PC-3 (cell line): ENCODE data around the gene LUZP1. TPM values are rescaled to one million over a fixed set of nuclear protein-coding genes. Genes with fewer than 3 reads are reported as not detected.

Source experiments
- ATAC-seq: fragments of 200-7000 bp; cut with Tn5 transposase; 2 replicates; pipeline ENCODE4 v1.9.1; 2020; ENCODE audit warnings: mild to moderate bottlenecking, moderate library complexity
- BruUV-seq: library from RNA; stranded (reverse); fragments of 400-500 nt; replicated peaks from 2 replicates; lab custom pipeline; 2021; lab: Mats Ljungman, UMichigan
- CTCF ChIA-PET: fragments of 300-600 bp; sonication (Branson Sonifier 250); formaldehyde crosslinking; loops from one replicate; lab custom pipeline; 2022; ENCODE audit warnings: antibody characterized with exemption; lab: Charles Lee
- POLR2A ChIA-PET: fragments of 300-600 bp; sonication (Branson Sonifier 250); formaldehyde crosslinking; loops from one replicate; lab custom pipeline; 2022; ENCODE audit warnings: antibody characterized with exemption; ENCODE audit not compliant: unreplicated experiment; lab: Charles Lee
- DNase-seq: peaks from one replicate; pipeline ENCODE4 v3.0.0-alpha.2; 2015
- H2AFZ ChIP-seq: fragments of 300-600 bp; sonication (generic); 2 replicates; pipeline ENCODE4 v1.6.0; 2016; ENCODE audit warnings: antibody characterized with exemption, low read length
- H3F3A ChIP-seq: fragments of 300-600 bp; sonication (generic); one replicate; pipeline ENCODE4 v1.6.0; 2017; ENCODE audit warnings: antibody characterized with exemption, low read length, control low read depth, mild to moderate bottlenecking; ENCODE audit not compliant: unreplicated experiment
- H3K27ac ChIP-seq: fragments of 300-600 bp; sonication (generic); 2 replicates; pipeline ENCODE4 v1.5.1; 2016; ENCODE audit warnings: mild to moderate bottlenecking, low read length
- H3K27me3 ChIP-seq: fragments of 300-600 bp; sonication (generic); 2 replicates; pipeline ENCODE4 v1.6.1; 2016; ENCODE audit warnings: low read length, mixed read lengths
- H3K36me3 ChIP-seq: fragments of 300-600 bp; sonication (generic); 2 replicates; pipeline ENCODE4 v1.6.1; 2016; ENCODE audit warnings: low read depth, mixed run types, low read length, mixed read lengths
- H3K4me1 ChIP-seq: fragments of 300-600 bp; sonication (generic); 2 replicates; pipeline ENCODE4 v1.5.1; 2016; ENCODE audit warnings: low read length; ENCODE audit not compliant: insufficient read depth
- H3K4me2 ChIP-seq: fragments of 300-600 bp; sonication (generic); 2 replicates; pipeline ENCODE4 v1.6.0; 2016; ENCODE audit warnings: low read length
- H3K4me3 ChIP-seq: fragments of 300-600 bp; sonication (generic); 2 replicates; pipeline ENCODE4 v1.5.1; 2016; ENCODE audit warnings: mild to moderate bottlenecking, low read length, mixed read lengths
- H3K79me2 ChIP-seq: fragments of 300-600 bp; sonication (generic); 2 replicates; pipeline ENCODE4 v1.6.1; 2017; ENCODE audit warnings: low read length, mixed read lengths
- H3K9ac ChIP-seq: fragments of 300-600 bp; sonication (generic); 2 replicates; pipeline ENCODE4 v1.6.0; 2016; ENCODE audit warnings: mild to moderate bottlenecking, low read length
- H3K9me2 ChIP-seq: fragments of 300-600 bp; sonication (generic); replicated peaks from 2 replicates; pipeline ENCODE4 v1.6.1; 2016; ENCODE audit warnings: mixed run types, low read length, mixed read lengths
- H3K9me3 ChIP-seq: fragments of 300-600 bp; sonication (generic); 2 replicates; pipeline ENCODE4 v1.6.1; 2016; ENCODE audit warnings: low read length, mixed read lengths
- H4K20me1 ChIP-seq: fragments of 300-600 bp; sonication (generic); 2 replicates; pipeline ENCODE4 v1.6.1; 2016; ENCODE audit warnings: low read length, mixed read lengths
- EZH2 ChIP-seq: fragments of 300-600 bp; sonication (generic); IDR thresholded peaks from one replicate; pipeline ENCODE4 v1.6.1; 2017; ENCODE audit warnings: antibody characterized with exemption, mild to moderate bottlenecking, low read length; ENCODE audit not compliant: unreplicated experiment
- EZH2phosphoT487 ChIP-seq: fragments of 300-600 bp; sonication (generic); IDR thresholded peaks from 2 replicates; pipeline ENCODE4 v1.6.1; 2018; ENCODE audit warnings: mild to moderate bottlenecking, antibody characterized with exemption, low read length, borderline replicate concordance
- intact Hi-C: fragments of 100-400 bp; cut with micrococcal nuclease; formaldehyde crosslinking; loops from 2 replicates; pipeline ENCODE4 v1.9.0; 2023
- total RNA-seq: library from RNA; depleted of rRNA; stranded (reverse); fragments of >200 nt; gene quantifications from 2 replicates; pipeline ENCODE4 v1.2.3, GENCODE V29; 2014
- TF ChIP-seq, protein P1 (sequence below): fragments of 300-600 bp; sonication (generic); conservative IDR thresholded peaks from 2 replicates; pipeline ENCODE4 v1.5.1; 2017; ENCODE audit warnings: antibody characterized with exemption, low read depth, mild to moderate bottlenecking, low read length

Gene LUZP1
- total RNA-seq, 1 experiment from 2014 or later = 17.8 TPM

GRCh38 chr1:23069149-23069548 is 99.5 kb downstream of the LUZP1 start:
- POLR2A ChIA-PET = interaction anchor here (0.6 kb wide), 1 partner anchor 16 kb away, joined by 5 read pairs; no protein-coding TSS in a partner anchor
- Histone ChIP-seq H3K36me3 (peaks cover 75% of the 10 kb centered on the region), H3K4me3 (no peak overlapping the region), H3K27me3 (no peaks in the 10 kb centered on the region), H3K4me2 (no peak overlapping the region), H3F3A (no peaks in the 10 kb centered on the region), H3K9me2 (no peaks in the 10 kb centered on the region), H3K9me3 (no peaks in the 10 kb centered on the region), H4K20me1 (peaks cover 4% of the 10 kb centered on the region; the same call in 1 of the 2 replicates), H3K4me1 (peaks cover 32% of the 10 kb centered on the region), H3K27ac (no peak overlapping the region), H3K79me2 (peaks cover 6% of the 10 kb centered on the region; the same call in 1 of the 2 replicates), H3K9ac (no peak overlapping the region), H2AFZ (no peak overlapping the region)
- ATAC-seq (no peak), DNase-seq (no peak)
- TF ChIP-seq EZH2phosphoT487 (no peak), EZH2 (no peak)
- TF ChIP-seq, protein P1, sequence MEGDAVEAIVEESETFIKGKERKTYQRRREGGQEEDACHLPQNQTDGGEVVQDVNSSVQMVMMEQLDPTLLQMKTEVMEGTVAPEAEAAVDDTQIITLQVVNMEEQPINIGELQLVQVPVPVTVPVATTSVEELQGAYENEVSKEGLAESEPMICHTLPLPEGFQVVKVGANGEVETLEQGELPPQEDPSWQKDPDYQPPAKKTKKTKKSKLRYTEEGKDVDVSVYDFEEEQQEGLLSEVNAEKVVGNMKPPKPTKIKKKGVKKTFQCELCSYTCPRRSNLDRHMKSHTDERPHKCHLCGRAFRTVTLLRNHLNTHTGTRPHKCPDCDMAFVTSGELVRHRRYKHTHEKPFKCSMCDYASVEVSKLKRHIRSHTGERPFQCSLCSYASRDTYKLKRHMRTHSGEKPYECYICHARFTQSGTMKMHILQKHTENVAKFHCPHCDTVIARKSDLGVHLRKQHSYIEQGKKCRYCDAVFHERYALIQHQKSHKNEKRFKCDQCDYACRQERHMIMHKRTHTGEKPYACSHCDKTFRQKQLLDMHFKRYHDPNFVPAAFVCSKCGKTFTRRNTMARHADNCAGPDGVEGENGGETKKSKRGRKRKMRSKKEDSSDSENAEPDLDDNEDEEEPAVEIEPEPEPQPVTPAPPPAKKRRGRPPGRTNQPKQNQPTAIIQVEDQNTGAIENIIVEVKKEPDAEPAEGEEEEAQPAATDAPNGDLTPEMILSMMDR = no peak
- no TSS peak for BruUV-seq
- intact Hi-C loops = no loop called here
- CTCF ChIA-PET = no interaction called here

GRCh38 chr1:23066075-23066474 is 102.6 kb downstream of the LUZP1 start:
- POLR2A ChIA-PET = no interaction called here
- TF ChIP-seq EZH2phosphoT487 = no peak
- no peak for TF ChIP-seq EZH2
- TF ChIP-seq, protein P1 = no peak
- CTCF ChIA-PET = no interaction called here
- Histone ChIP-seq H3K9me3 (no peaks in the 10 kb centered on the region), H3K27me3 (no peaks in the 10 kb centered on the region), H2AFZ (no peak overlapping the region), H3K4me3 (no peak overlapping the region), H3K9me2 (no peaks in the 10 kb centered on the region), H3K4me1 (peaks cover 4% of the 10 kb centered on the region), H3K27ac (no peak overlapping the region), H3K36me3 (peaks cover 68% of the 10 kb centered on the region), H3K4me2 (no peak overlapping the region), H3F3A (no peaks in the 10 kb centered on the region), H4K20me1 (peaks cover 4% of the 10 kb centered on the region; the same call in 1 of the 2 replicates), H3K79me2 (peaks cover 6% of the 10 kb centered on the region; the same call in 1 of the 2 replicates), H3K9ac (no peak overlapping the region)
- intact Hi-C loops = no loop called here
- no TSS peak for BruUV-seq
- ATAC-seq = no peak
- no peak for DNase-seq

DNA sequence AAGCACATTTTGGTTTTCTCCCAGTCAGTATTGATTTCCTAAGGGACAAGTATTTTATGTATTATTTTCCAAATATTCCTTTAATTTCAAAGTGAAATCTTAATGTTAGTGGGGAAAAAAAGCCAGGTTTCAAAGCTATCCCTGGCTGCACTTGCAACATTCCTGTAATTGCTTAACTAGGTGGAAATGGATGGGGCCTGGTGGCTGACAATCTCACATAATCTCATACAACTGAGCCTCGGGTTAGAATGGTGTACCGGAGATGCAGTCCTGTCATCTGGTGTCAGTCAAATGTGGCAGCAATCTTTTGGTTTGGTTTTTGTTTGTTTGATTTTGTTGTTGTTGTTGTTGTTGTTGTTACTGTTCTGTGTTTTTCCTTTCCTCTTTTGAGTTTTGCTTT is 103.3 kb downstream of the LUZP1 start:
- Histone ChIP-seq H2AFZ (no peak overlapping the region), H3K9me2 (no peaks in the 10 kb centered on the region), H3K9me3 (no peaks in the 10 kb centered on the region), H3K4me1 (no peaks in the 10 kb centered on the region), H3K4me3 (no peak overlapping the region), H3F3A (no peaks in the 10 kb centered on the region), H4K20me1 (peaks cover 4% of the 10 kb centered on the region; the same call in 1 of the 2 replicates), H3K27ac (no peak overlapping the region), H3K9ac (no peak overlapping the region), H3K79me2 (peaks cover 6% of the 10 kb centered on the region; the same call in 1 of the 2 replicates), H3K36me3 (peaks cover 70% of the 10 kb centered on the region), H3K27me3 (no peaks in the 10 kb centered on the region), H3K4me2 (no peak overlapping the region)
- DNase-seq = no peak
- ChIA-PET POLR2A (no interaction called here), CTCF (no interaction called here)
- BruUV-seq = no TSS peak
- no peak for TF ChIP-seq EZH2
- TF ChIP-seq, protein P1 = no peak
- no peak for TF ChIP-seq EZH2phosphoT487
- intact Hi-C loops = no loop called here
- no peak for ATAC-seq
